Lung (tissue), 16 donors: ENCODE measurements around the gene LYRM2. TPM values are rescaled to one million over a fixed set of nuclear protein-coding genes. Genes with fewer than 3 reads are reported as not detected.

Source experiments
- ATAC-seq: fragments of 200-7000 bp; cut with Tn5 transposase; one replicate; pipeline ENCODE4 v1.9.1; 2020; ENCODE audit warnings: moderate number of reproducible peaks; ENCODE audit not compliant: insufficient read depth, low FRiP score
- DNase-seq, 3 donors: peaks; one replicate each; pipeline ENCODE4 v3.0.0-alpha.2; 2013 to 2017
- H3K27ac ChIP-seq, 2 donors: one replicate each; pipeline ENCODE4 v1.5.1; 2013; ENCODE audit warnings: mild to moderate bottlenecking in 2 of 2, moderate library complexity in 2 of 2, control low read depth in 1 of 2, inconsistent platforms in 1 of 2, low read depth in 1 of 2, low read length in 1 of 2
- H3K27me3 ChIP-seq, 3 donors: one replicate each; pipeline ENCODE4 v1.5.1; 2013; ENCODE audit warnings: low read length in 2 of 3; ENCODE audit not compliant: control insufficient read depth in 3 of 3, insufficient read depth in 3 of 3
- H3K36me3 ChIP-seq, 4 donors: one replicate each; pipeline ENCODE4 v1.5.1; 2013; ENCODE audit warnings: low read length in 4 of 4, mild to moderate bottlenecking in 1 of 4, moderate library complexity in 1 of 4; ENCODE audit not compliant: control insufficient read depth in 4 of 4, insufficient read depth in 4 of 4
- H3K4me1 ChIP-seq, 5 donors: one replicate each; pipeline ENCODE4 v1.5.1; 2013; ENCODE audit warnings: low read length in 5 of 5, mild to moderate bottlenecking in 2 of 5, moderate library complexity in 1 of 5; ENCODE audit not compliant: control insufficient read depth in 5 of 5, insufficient read depth in 5 of 5
- H3K4me3 ChIP-seq: one replicate; pipeline ENCODE4 v1.5.1; 2013; ENCODE audit warnings: mild to moderate bottlenecking, control low read depth, moderate library complexity
- H3K9ac ChIP-seq, 2 donors: one replicate each; pipeline ENCODE4 v1.5.1; 2013; ENCODE audit warnings: low read length in 2 of 2, control low read depth in 1 of 2; ENCODE audit not compliant: insufficient read depth in 1 of 2
- H3K9me3 ChIP-seq, 4 donors: one replicate each; pipeline ENCODE4 v1.5.1; 2013; ENCODE audit warnings: low read length in 3 of 4, mild to moderate bottlenecking in 1 of 4, moderate library complexity in 1 of 4; ENCODE audit not compliant: control insufficient read depth in 4 of 4, insufficient read depth in 3 of 4
- WGBS, 2 donors: extraction: QIAGEN DNeasy Blood & Tissue Kit; methylation state at CpG; one replicate each; pipeline ENCODE4 v1.1.7; 2013; 5-methylcytosine and 5-hydroxymethylcytosine counted together
- long read RNA-seq, 5 donors: transcript quantifications; one replicate each; lab custom pipeline, GENCODE V29; 2026
- polyA plus RNA-seq, 2 donors: library from polyadenylated mRNA; stranded (reverse); fragments of 200-250 nt; gene quantifications; one replicate each; pipeline ENCODE4 v1.2.1, GENCODE V29; 2013
- total RNA-seq, 2 donors: library from RNA; depleted of rRNA in 1 of 2; stranded (reverse); fragments of >200 nt in 1 of 2; gene quantifications; one replicate each; pipeline ENCODE4 v1.2.1, GENCODE V29; 2014 to 2021
- TF ChIP-seq, protein P1 (sequence below): IDR thresholded peaks from 2 replicates; pipeline ENCODE4 v1.5.1; 2012; ENCODE audit warnings: mild to moderate bottlenecking; ENCODE audit errors: control extremely low read depth, extremely low read depth
- donor health status: control.
- donor health status: control.
- donor health status: Bipolar disorder and iron deficiency.
- donor health status: healthy.
- donor health status: DM: yes; HTN: yes; CAD: no.

The LYRM2 gene, protein sequence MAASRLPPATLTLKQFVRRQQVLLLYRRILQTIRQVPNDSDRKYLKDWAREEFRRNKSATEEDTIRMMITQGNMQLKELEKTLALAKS
- total RNA-seq: 10 to 100 TPM; 26.1 to 38.1 TPM
- 10 to 100 TPM; 25.6 to 28.1 TPM for polyA plus RNA-seq
- long read RNA-seq, donor 1, full-length matches to known transcripts: 30 of 30 reads
- long read RNA-seq, donor 1, partial matches to known transcripts: 0 of 30 reads
- long read RNA-seq, donor 1, other reads (novel, unspliced or antisense): 0 of 30 reads
- long read RNA-seq, donor 2, full-length matches to known transcripts: 7 of 7 reads
- long read RNA-seq, donor 2, partial matches to known transcripts: 0 of 7 reads
- long read RNA-seq, donor 2, other reads (novel, unspliced or antisense): 0 of 7 reads
- long read RNA-seq, donor 3, full-length matches to known transcripts: 25 of 25 reads
- long read RNA-seq, donor 3, partial matches to known transcripts: 0 of 25 reads
- long read RNA-seq, donor 3, other reads (novel, unspliced or antisense): 0 of 25 reads
- long read RNA-seq, donor 4, full-length matches to known transcripts: 16 of 16 reads
- long read RNA-seq, donor 4, partial matches to known transcripts: 0 of 16 reads
- long read RNA-seq, donor 4, other reads (novel, unspliced or antisense): 0 of 16 reads
- long read RNA-seq, donor 5, full-length matches to known transcripts: 43 of 49 reads
- long read RNA-seq, donor 5, partial matches to known transcripts: 6 of 49 reads
- long read RNA-seq, donor 5, other reads (novel, unspliced or antisense): 0 of 49 reads

DNA sequence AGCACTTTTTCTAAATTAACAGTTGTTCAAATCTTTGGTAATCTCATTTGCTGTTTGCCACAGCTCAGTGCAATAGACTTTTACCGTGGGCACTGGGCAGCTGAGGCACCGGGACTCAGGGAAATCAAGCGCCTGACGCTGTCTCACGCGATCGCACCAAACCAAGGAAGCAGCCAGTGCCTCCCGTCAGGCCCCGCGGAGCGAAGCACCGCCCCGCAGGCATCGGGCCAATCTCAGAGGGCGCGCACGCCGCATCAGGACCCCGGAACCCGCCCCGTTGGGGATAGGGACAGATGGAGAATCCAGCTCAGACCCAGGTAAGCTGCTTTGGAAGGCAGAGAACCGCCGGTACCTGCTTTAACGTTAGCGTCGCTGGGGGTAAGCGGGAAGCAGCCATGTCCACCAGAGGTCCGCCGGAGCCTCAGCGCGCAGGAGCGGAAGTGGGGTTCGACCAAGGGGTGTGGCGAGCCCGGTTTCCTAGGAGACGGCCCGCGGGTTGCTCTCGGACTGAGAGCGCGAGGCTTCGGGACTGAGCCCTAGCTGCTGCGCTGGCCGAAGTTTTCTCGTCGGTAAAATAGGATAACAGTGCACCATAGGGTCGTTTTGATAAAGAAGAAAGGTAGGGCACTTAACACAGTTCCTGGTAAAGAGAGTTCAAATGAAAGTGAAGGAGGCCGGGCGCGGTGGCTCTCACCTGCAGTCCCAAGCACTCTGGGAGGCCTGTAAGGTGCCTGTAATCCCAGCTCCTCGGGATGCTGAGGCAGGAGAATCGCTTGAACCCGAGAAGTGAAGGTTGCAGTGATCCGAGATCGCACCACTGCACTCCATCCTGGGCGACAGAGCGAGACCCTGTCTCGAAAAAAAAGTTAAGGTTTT lies at the start of gene LYRM2:
Gene LYRM2 (minus strand): TSS at position 428 of the 876 bp plus-strand sequence. CDS start 31 bp downstream, at position 397.
- Histone ChIP-seq H3K4me1 (peaks cover 0 to 13% (median 3%) of the 10 kb centered on the region in 5 donors), H3K9me3 (no peaks in the 10 kb centered on the region)
- TF ChIP-seq, protein P1, sequence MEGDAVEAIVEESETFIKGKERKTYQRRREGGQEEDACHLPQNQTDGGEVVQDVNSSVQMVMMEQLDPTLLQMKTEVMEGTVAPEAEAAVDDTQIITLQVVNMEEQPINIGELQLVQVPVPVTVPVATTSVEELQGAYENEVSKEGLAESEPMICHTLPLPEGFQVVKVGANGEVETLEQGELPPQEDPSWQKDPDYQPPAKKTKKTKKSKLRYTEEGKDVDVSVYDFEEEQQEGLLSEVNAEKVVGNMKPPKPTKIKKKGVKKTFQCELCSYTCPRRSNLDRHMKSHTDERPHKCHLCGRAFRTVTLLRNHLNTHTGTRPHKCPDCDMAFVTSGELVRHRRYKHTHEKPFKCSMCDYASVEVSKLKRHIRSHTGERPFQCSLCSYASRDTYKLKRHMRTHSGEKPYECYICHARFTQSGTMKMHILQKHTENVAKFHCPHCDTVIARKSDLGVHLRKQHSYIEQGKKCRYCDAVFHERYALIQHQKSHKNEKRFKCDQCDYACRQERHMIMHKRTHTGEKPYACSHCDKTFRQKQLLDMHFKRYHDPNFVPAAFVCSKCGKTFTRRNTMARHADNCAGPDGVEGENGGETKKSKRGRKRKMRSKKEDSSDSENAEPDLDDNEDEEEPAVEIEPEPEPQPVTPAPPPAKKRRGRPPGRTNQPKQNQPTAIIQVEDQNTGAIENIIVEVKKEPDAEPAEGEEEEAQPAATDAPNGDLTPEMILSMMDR: no peak

DNA sequence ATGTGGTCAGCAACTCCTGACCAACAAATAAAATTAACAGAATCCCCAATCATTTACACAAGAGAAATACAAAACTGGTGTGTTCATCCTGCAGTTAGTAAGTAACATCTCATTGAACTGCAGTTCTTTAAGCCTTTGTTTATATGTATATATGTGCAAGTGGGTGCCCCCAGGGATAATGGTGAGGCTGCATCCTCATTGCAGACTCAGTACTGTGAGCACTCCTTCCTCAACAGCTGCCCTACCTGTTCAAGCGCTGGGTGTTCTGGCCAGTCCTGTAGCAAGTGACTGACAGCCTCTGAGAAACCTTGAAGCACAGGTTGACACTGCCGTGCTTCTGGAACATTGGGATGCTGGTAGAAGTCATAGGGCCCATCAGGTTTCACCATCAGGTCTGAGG lies 49.8 kb upstream of the LYRM2 start:
- TF ChIP-seq, protein P1: no peak
- Histone ChIP-seq H3K9me3 (no peaks in the 10 kb centered on the region), H3K27me3 (no peaks in the 10 kb centered on the region), H3K27ac (no peak overlapping the region), H3K4me1 (peaks cover 0 to 1% (median 0%) of the 10 kb centered on the region in 5 donors), H3K36me3 (peaks cover 43 to 58% (median 46%) of the 10 kb centered on the region in 4 donors), H3K4me3 (no peak overlapping the region), H3K9ac (no peak overlapping the region)
- 96 to 98% methylated on average over 2 of the region's 2 CpGs for WGBS, 2 donors
- DNase-seq: no peak
- no peak for ATAC-seq

More for the DNA sequence above, at the start of gene LYRM2:
- Histone ChIP-seq H3K36me3 (peaks cover 3 to 26% (median 6%) of the 10 kb centered on the region in 4 donors), H3K4me3 (peak within 1 kb of the TSS; percentile 84), H3K27ac (peak within 1 kb of the TSS; percentile 94 to 96), H3K9ac (peak within 1 kb of the TSS; percentile 20 to 61), H3K27me3 (no peaks in the 10 kb centered on the region)
- ATAC-seq (peak; percentile 99), DNase-seq (peak; percentile 95 to 97 (median 97))
- 1 to 2% methylated on average over 58 of the region's 58 CpGs for WGBS, 2 donors

DNA sequence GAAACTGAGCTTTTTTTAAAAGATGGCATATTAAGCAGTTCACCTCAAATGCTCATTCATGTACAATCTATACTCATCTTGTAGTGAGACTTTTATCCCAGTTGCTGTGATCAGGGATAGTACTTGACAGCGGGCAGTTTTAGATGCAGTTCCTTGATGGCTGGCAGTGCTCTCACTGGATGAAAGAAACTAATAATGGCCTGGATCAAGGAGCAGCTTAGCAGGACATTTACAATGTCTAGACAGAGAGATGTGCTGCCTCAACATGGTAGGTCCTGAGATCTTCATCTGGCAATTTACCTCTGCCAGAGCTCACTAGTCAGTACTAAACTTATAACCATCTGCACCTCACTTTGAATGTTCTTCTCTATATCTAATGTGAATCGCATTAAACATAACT lies 46.8 kb upstream of the LYRM2 start:
- Histone ChIP-seq H3K9ac (no peak overlapping the region), H3K36me3 (peaks cover 42 to 63% (median 50%) of the 10 kb centered on the region in 4 donors), H3K4me3 (no peak overlapping the region), H3K27me3 (no peaks in the 10 kb centered on the region), H3K4me1 (peaks cover 0 to 1% (median 0%) of the 10 kb centered on the region in 5 donors), H3K27ac (no peak overlapping the region), H3K9me3 (no peaks in the 10 kb centered on the region)
- TF ChIP-seq, protein P1: no peak
- DNase-seq (no peak), ATAC-seq (no peak)
- 99% methylated on average over 2 of the region's 2 CpGs for WGBS, 2 donors
